AG04450 (cell line): ENCODE results near the gene STAB2. TPM values are rescaled to one million over a fixed set of nuclear protein-coding genes. Genes with fewer than 3 reads are reported as not detected.

ENCODE experiments used
- CTCF ChIA-PET: fragments of 300-600, 350-600 bp; formaldehyde crosslinking; extraction: SDS; loops from one replicate; lab custom pipeline; 2022; ENCODE audit warnings: antibody characterized with exemption, inconsistent platforms; lab: Charles Lee
- POLR2A ChIA-PET: fragments of 350-600 bp; formaldehyde crosslinking; extraction: SDS; loops from one replicate; lab custom pipeline; 2021; ENCODE audit warnings: antibody characterized with exemption, inconsistent platforms; lab: Yijun Ruan, JAX
- DNase-seq: peaks from one replicate; pipeline ENCODE4 v3.0.0-alpha.2; 2011; ENCODE audit warnings: low read depth, low spot score
- H3K27ac ChIP-seq: one replicate; pipeline ENCODE4 v1.5.1; 2012; ENCODE audit warnings: low read depth, low read length, control low read depth
- H3K27me3 ChIP-seq: one replicate; pipeline ENCODE4 v1.6.0; 2012; ENCODE audit warnings: low read length; ENCODE audit not compliant: control insufficient read depth, insufficient read depth
- H3K4me3 ChIP-seq: 2 replicates; pipeline ENCODE4 v1.5.1; 2011; ENCODE audit warnings: mild to moderate bottlenecking, low read depth, low read length, control low read depth
- H3K9me3 ChIP-seq: 2 replicates; pipeline ENCODE4 v1.5.1; 2012; ENCODE audit warnings: low read length; ENCODE audit not compliant: control insufficient read depth, insufficient read depth
- polyA plus RNA-seq: library from polyadenylated mRNA; depleted of rRNA; stranded (reverse); fragments of >200 nt; gene quantifications from 2 replicates; pipeline ENCODE4 v1.2.3, GENCODE V29; 2011
- TF ChIP-seq, protein P1 (sequence below): IDR thresholded peaks from 2 replicates; pipeline ENCODE4 v1.5.1; 2011; ENCODE audit warnings: low read depth, low read length, control low read depth, inconsistent platforms

STAB2 gene
- polyA plus RNA-seq, 1 experiment: not detected

DNA sequence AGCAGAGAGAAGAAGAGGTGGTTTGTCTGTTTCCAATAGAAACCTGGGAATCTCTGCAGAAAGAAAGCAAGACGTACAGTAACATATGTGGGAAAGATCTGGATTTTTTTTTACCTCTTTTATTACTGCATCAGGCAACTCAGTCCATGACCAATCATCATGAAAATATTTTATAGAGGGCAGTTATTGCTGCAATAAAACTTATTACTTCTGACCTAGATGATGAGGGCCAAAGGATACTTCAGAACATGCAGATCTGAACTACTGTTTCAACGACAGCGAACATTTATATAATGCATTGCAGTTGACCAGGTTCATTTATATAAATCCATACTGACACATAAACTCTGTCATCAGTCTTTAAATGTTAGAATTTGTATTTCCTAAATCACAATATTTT, 67.7 kb downstream of the STAB2 start:
- no peak for DNase-seq
- CTCF ChIA-PET: no interaction called here
- POLR2A ChIA-PET: no interaction called here

DNA sequence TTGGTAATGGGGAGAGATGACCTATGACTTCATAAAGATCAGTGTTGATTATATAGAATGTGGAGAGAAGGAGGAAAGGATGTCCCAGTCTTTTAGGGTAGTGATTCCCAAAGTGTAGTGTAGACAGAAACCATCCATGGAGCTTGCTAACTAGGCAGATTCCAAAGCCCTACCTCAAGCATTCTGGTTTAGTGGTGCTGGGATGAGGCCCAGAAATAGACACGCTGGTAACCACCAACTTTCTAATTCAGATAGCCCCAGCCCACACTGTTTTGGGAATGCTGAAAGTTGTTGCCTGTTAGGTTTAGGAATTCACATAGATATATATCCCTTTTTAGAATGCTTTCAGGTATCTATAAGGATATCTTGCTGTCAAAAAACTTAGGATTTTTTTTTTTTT, 69.2 kb downstream of the STAB2 start:
- TF ChIP-seq, protein P1, sequence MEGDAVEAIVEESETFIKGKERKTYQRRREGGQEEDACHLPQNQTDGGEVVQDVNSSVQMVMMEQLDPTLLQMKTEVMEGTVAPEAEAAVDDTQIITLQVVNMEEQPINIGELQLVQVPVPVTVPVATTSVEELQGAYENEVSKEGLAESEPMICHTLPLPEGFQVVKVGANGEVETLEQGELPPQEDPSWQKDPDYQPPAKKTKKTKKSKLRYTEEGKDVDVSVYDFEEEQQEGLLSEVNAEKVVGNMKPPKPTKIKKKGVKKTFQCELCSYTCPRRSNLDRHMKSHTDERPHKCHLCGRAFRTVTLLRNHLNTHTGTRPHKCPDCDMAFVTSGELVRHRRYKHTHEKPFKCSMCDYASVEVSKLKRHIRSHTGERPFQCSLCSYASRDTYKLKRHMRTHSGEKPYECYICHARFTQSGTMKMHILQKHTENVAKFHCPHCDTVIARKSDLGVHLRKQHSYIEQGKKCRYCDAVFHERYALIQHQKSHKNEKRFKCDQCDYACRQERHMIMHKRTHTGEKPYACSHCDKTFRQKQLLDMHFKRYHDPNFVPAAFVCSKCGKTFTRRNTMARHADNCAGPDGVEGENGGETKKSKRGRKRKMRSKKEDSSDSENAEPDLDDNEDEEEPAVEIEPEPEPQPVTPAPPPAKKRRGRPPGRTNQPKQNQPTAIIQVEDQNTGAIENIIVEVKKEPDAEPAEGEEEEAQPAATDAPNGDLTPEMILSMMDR: no peak
- DNase-seq: no peak
- Histone ChIP-seq H3K4me3 (no peak overlapping the region), H3K9me3 (no peaks in the 10 kb centered on the region), H3K27me3 (peaks cover 2% of the 10 kb centered on the region), H3K27ac (no peak overlapping the region)
- ChIA-PET CTCF (no interaction called here), POLR2A (no interaction called here)

More for the DNA sequence above, 67.7 kb downstream of the STAB2 start:
- no peaks in the 10 kb centered on the region for H3K9me3 ChIP-seq
- H3K27me3 ChIP-seq: peaks cover 4% of the 10 kb centered on the region
- no peak overlapping the region for H3K4me3 ChIP-seq
- TF ChIP-seq, protein P1: no peak
- H3K27ac ChIP-seq: no peak overlapping the region

DNA sequence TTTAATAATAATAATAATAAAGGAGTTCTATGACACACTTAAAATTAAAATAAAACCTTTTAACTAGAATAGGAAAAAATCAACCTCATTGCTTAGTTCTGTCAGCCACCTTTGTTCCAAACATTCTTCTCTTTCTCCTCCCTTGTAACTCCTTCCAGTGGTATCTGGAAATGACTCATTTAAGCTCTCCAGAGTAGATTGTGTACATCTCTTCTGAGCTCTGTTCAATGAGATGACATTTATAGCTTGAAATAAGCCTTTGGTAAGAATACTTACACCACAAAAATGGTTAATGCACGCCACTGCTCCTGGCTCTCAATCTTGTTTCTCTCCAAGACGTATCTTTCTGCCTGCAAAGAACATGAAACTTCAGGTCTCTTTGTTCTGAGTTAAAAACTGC, 70.3 kb downstream of the STAB2 start:
- Histone ChIP-seq H3K4me3 (no peak overlapping the region), H3K27ac (no peak overlapping the region), H3K9me3 (no peaks in the 10 kb centered on the region), H3K27me3 (peaks cover 2% of the 10 kb centered on the region)
- DNase-seq: no peak
- ChIA-PET POLR2A (no interaction called here), CTCF (interaction anchor here (0.6 to 1.0 kb wide), 3 partner anchors 10 to 109 kb away, joined by 3 to 4 read pairs (median 3); no protein-coding TSS in a partner anchor)
- TF ChIP-seq, protein P1: no peak

DNA sequence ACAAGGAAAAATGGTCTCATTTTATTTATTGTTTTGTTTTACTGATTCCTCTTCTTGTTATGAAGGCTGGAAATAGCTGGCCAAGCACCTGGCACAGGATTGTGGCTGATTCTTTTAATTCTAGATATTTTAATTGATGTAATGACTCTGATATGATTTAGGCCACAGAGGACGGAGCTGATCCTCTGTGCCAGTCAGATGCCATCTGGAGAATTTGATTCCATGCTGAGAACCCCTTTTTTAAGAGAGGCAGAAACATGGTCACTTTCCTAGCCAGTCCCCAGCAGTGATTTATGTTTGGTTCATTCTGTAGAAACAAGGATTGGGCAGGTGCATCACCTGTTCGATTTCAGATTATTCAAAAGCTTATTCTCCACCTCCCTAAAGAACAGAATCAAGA, 77.6 kb downstream of the STAB2 start:
- Histone ChIP-seq H3K4me3 (no peak overlapping the region), H3K9me3 (no peaks in the 10 kb centered on the region), H3K27ac (no peak overlapping the region), H3K27me3 (no peaks in the 10 kb centered on the region)
- TF ChIP-seq, protein P1: no peak
- no peak for DNase-seq
- POLR2A ChIA-PET: no interaction called here
- CTCF ChIA-PET: interaction anchor here (1.4 kb wide), 1 partner anchor 29 kb away, joined by 3 read pairs; no protein-coding TSS in a partner anchor

DNA sequence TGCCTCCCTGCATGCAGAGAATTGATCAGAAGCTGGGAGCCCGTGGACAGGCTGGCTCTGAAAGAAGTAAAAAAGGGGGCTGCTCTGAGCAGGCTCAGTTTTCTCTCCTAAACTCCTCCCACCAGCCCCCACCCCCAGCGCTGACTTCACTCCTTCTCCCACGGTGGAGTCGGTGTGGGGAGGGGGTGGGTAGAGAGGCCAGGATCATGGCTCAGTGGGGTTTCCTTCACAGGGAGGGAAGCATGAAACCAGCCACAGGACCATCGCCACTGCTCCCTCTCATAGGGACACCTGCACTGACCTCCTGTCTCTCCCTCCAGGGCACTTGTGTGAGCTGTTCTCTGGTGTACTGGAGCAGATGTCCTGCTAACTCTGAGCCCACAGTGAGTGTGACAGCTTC, 78.9 kb downstream of the STAB2 start:
- ChIA-PET CTCF (no interaction called here), POLR2A (no interaction called here)
- TF ChIP-seq, protein P1: no peak
- H3K4me3 ChIP-seq: no peak overlapping the region
- no peaks in the 10 kb centered on the region for H3K27me3 ChIP-seq
- H3K9me3 ChIP-seq: no peaks in the 10 kb centered on the region
- H3K27ac ChIP-seq: no peak overlapping the region
- no peak for DNase-seq
